Panc1 (cell line): ENCODE data around the gene CNOT4. TPM values are rescaled to one million over a fixed set of nuclear protein-coding genes. Genes with fewer than 3 reads are reported as not detected.
A peak's percentile ranks its signal among the peaks of the same experiment; 100 is the strongest.

Experiments
- ATAC-seq: fragments of 200-7000 bp; cut with Tn5 transposase; 2 replicates; pipeline ENCODE4 v1.9.1; 2020; ENCODE audit warnings: mild to moderate bottlenecking, moderate library complexity
- BruUV-seq: library from RNA; stranded (reverse); fragments of 400-500 nt; replicated peaks from 2 replicates; lab custom pipeline; 2021; lab: Mats Ljungman, UMichigan
- CTCF ChIA-PET: fragments of 300-600 bp; sonication (Branson Sonifier 250); formaldehyde crosslinking; loops from one replicate; lab custom pipeline; 2022; ENCODE audit warnings: antibody characterized with exemption; lab: Charles Lee
- POLR2A ChIA-PET: fragments of 300-600 bp; sonication (Branson Sonifier 250); formaldehyde crosslinking; loops from one replicate; lab custom pipeline; 2022; ENCODE audit warnings: antibody characterized with exemption; lab: Charles Lee
- DNase-seq: peaks from one replicate; pipeline ENCODE4 v3.0.0-alpha.2; 2010; ENCODE audit warnings: low read depth, low spot score
- H3K27ac ChIP-seq: 2 replicates; pipeline ENCODE4 v1.5.1; 2011; ENCODE audit warnings: mild to moderate bottlenecking, low read length, inconsistent platforms
- H3K27me3 ChIP-seq: fragments of 200-500 bp; sonication (Bioruptor generic); 2 replicates; pipeline ENCODE4 v1.6.0; 2014; ENCODE audit warnings: low read length, inconsistent platforms; ENCODE audit not compliant: control insufficient read depth, insufficient read depth
- H3K36me3 ChIP-seq: fragments of 200-500 bp; sonication (Bioruptor generic); 2 replicates; pipeline ENCODE4 v1.5.1; 2014; ENCODE audit warnings: inconsistent platforms, mild to moderate bottlenecking, low read length, moderate library complexity; ENCODE audit not compliant: control insufficient read depth, insufficient read depth
- H3K4me1 ChIP-seq: 2 replicates; pipeline ENCODE4 v1.5.1; 2011; ENCODE audit warnings: inconsistent platforms, mild to moderate bottlenecking, low read length, moderate library complexity; ENCODE audit not compliant: control insufficient read depth, insufficient read depth
- H3K4me3 ChIP-seq, 2 experiments: 2 replicates each; pipeline ENCODE4 v1.5.1; 2011 to 2012; ENCODE audit warnings: low read depth in 2 of 2, low read length in 2 of 2, mild to moderate bottlenecking in 2 of 2, inconsistent platforms in 1 of 2, moderate library complexity in 1 of 2
- H3K9me3 ChIP-seq: fragments of 200-500 bp; sonication (Bioruptor generic); 2 replicates; pipeline ENCODE4 v1.5.1; 2014; ENCODE audit warnings: low read depth, mild to moderate bottlenecking, inconsistent platforms, low read length, moderate library complexity; ENCODE audit not compliant: control insufficient read depth, insufficient read depth
- CTCF ChIP-seq: fragments of 450-650 bp; IDR thresholded peaks from 2 replicates; pipeline ENCODE4 v1.5.1; 2017; ENCODE audit warnings: mild to moderate bottlenecking
- POLR2AphosphoS5 ChIP-seq: IDR thresholded peaks from 2 replicates; pipeline ENCODE4 v1.6.1; 2012; ENCODE audit warnings: mild to moderate bottlenecking, low read depth, low read length, moderate library complexity
- REST ChIP-seq, 2 experiments: IDR thresholded peaks; 2 replicates each; pipeline ENCODE4 v1.6.1; 2011 to 2012; ENCODE audit warnings: low read depth in 2 of 2, control low read depth in 1 of 2, low read length in 1 of 2, mild to moderate bottlenecking in 1 of 2, moderate library complexity in 1 of 2; ENCODE audit not compliant: insufficient read depth in 1 of 2
- SIN3A ChIP-seq: IDR thresholded peaks from 2 replicates; pipeline ENCODE4 v1.6.1; 2012; ENCODE audit warnings: low read depth, mild to moderate bottlenecking, low read length, moderate library complexity, borderline replicate concordance; ENCODE audit not compliant: insufficient read depth
- TCF7L2 ChIP-seq: IDR thresholded peaks from 2 replicates; pipeline ENCODE4 v1.6.1; 2011; ENCODE audit warnings: mild to moderate bottlenecking, low read depth, low read length, inconsistent platforms
- in situ Hi-C: cut with HindIII; loops from 2 replicates; pipeline ENCODE4 v1.10.0; 2016; ENCODE audit warnings: low sequenced_read_pairs, low pct_unique_long_range_greater_than_20kb
- intact Hi-C: fragments of 100-400 bp; cut with micrococcal nuclease; formaldehyde crosslinking; loops from one replicate; pipeline ENCODE4 v1.10.0; 2022; ENCODE audit not compliant: unreplicated experiment
- total RNA-seq: library from RNA; stranded (reverse); gene quantifications from one replicate; pipeline ENCODE4 v1.2.1, GENCODE V29; 2021; ENCODE audit not compliant: unreplicated experiment

Gene CNOT4
- total RNA-seq, 1 experiment from 2014 or later = 22.3 TPM

- ATAC-seq (peak; percentile 91), DNase-seq (peak; percentile 25)
- no peaks in the 10 kb centered on the region for H3K27me3 ChIP-seq
- no peak overlapping the region for H3K4me3 ChIP-seq
- no peaks in the 10 kb centered on the region for H3K4me1 ChIP-seq
- in situ Hi-C loops = no loop called here
- no TSS peak for BruUV-seq
- ChIA-PET CTCF (interaction anchor here (0.5 to 2.1 kb wide), 6 partner anchors 24 to 88 kb away, joined by 3 to 22 read pairs (median 7); no protein-coding TSS in a partner anchor), POLR2A (no interaction called here)
- no peaks in the 10 kb centered on the region for H3K9me3 ChIP-seq
- TF ChIP-seq CTCF (peak; percentile 68), REST (IDR thresholded peaks at IDR 0.05; ENCODE audit: insufficient read depth in 1 of 2, low read depth in 2 of 2, low read length in 1 of 2) (peak; percentile 89 to 92), SIN3A (no peak), TCF7L2 (no peak)
- intact Hi-C loops = loop anchor here (1.0 kb wide), 1 partner anchor 54 kb away; no protein-coding TSS in a partner anchor
- no peak overlapping the region for H3K27ac ChIP-seq
- no peaks in the 10 kb centered on the region for H3K36me3 ChIP-seq
Measured at GRCh38 chr7:135335628-135336139, 174.2 kb downstream of the CNOT4 start.

- H3K4me1 ChIP-seq = no peaks in the 10 kb centered on the region
- POLR2A ChIA-PET = no interaction called here
- no peaks in the 10 kb centered on the region for H3K9me3 ChIP-seq
- no peaks in the 10 kb centered on the region for H3K27me3 ChIP-seq
- TF ChIP-seq POLR2AphosphoS5 = no peak
- TF ChIP-seq CTCF = no peak
- no peak for TF ChIP-seq REST (IDR thresholded peaks at IDR 0.05; ENCODE audit: insufficient read depth in 1 of 2, low read depth in 2 of 2, low read length in 1 of 2)
- no peak for TF ChIP-seq SIN3A
- no peak for TF ChIP-seq TCF7L2
- DNase-seq (no peak), ATAC-seq (peak; percentile 49)
- in situ Hi-C loops = no loop called here
- H3K27ac ChIP-seq = no peak overlapping the region
- BruUV-seq = no TSS peak
- no peak overlapping the region for H3K4me3 ChIP-seq
- no peaks in the 10 kb centered on the region for H3K36me3 ChIP-seq
- intact Hi-C loops = loop anchor here (1.0 kb wide), 1 partner anchor 54 kb away; no protein-coding TSS in a partner anchor
- CTCF ChIA-PET = interaction anchor here (0.5 to 2.1 kb wide), 6 partner anchors 25 to 89 kb away, joined by 3 to 22 read pairs (median 7); no protein-coding TSS in a partner anchor
Measured at GRCh38 chr7:135334830-135335543, 174.9 kb downstream of the CNOT4 start.
